ENCODE results near the gene REG1A.

REG1A gene

DNA sequence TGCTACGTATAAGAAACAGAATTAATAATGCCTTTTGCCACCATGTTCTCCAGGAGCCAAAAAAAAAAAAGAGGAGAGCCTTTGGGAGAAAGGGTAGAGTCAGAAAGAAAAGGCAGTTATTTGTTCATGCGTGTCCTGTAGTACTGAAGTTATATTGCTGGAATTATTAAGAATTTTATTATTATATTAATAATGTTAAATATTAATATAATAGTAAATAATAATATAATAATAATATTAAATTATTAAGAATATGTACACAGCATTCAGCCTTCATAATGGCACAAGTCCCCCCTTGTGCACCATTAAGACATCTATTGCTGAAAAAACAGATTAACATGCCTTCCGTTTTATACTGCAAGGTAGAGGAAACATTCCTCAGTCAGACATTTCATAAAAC, 8.1 kb downstream of the REG1A start:
- no peak for DNase-seq

DNA sequence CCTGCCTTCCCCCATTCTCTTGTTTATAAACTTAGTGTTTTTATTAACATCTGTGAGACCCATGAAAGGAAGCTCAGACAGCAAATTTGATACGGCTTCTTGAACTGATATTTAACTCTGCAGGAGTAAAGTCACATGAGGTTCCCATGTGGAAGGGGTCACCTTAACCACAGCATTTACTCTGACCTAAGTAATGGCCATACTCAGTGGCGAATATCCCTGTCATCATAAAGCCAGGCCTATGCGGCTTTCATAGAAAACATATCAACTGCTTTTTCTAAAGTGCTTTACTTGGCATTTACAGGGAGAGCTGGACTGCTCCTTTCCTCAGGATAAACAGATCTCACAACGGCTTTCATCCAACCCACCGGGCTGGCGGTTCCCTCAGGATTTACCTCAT, 9.0 kb downstream of the REG1A start:
- DNase-seq = no peak

DNA sequence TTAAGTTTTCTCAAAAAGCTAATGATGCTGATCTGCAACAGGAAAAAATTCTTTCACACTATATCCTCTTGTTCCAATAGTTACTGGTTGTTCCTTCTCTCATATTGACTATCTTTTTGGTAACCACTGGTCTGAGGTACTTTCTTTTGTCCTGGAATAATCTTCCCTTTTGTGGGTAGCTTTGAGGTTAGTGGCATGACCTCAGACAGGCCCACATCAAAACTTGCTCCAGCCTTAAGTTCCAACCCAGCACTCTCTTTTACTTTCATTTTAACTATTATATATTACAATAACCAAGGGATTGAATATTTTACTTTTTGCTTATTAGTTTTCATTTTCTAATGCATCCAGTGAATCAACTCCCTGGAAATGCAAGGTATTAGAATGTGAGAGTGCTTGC, 9.5 kb downstream of the REG1A start:
- no peak for DNase-seq

DNA sequence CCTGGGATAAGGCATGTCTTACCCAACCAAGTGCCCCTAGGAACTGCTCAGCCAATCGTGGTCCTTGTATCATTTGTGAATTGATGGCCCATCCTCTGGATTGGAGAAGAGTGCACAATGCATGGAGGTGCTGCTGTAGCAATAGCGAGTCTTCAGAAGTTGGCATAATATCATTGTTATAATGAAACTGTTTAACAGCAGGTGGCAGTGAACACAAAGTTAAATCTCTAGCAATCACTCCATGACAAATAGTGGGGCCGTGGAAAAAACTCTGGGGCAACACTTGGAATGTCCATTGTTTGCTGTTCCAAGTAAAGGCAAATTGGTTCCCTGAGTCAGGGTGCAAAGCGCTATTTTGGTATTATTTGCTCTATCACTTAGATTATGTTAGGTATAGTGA, 11.4 kb downstream of the REG1A start:
- DNase-seq = no peak

DNA sequence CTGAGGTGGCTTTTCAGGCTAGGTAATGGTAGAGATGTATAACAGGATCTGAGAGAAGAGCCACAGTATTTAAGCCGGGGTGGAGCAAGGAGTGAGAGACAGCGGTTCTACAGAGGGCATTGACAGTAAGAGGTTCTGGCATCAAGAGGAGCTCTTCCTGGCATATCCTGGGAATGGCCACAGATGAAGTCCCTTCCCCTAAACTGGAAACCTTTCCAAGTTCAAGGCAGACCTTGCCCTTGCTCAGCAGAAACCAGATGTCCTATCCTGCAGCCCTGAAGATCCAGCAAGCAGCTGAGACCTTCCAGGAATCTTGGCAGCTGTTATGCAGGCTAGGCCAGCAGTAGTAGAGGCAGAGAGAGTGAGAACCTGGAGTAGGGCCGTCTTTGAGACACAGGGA, 18.1 kb downstream of the REG1A start:
- DNase-seq = no peak

DNA sequence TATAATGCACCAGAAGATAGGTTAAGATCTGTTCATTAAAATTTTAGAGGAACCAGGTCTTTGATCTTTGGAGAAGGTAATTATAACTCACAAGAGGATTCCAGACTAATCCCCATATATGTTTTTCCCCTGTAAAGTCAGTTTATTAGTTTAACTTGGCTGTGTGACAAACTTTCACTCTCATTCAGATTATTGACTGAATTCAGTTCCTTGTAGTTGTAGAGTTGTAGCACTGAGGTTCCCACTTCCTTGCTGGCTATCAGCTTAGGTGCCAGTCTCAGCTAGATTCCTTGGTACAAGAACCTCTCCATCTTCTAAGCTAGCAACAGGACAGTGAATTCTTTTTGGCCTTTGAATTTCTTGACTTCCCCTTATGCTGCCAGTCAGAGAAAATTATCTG, 19.1 kb downstream of the REG1A start:
- DNase-seq = no peak

DNA sequence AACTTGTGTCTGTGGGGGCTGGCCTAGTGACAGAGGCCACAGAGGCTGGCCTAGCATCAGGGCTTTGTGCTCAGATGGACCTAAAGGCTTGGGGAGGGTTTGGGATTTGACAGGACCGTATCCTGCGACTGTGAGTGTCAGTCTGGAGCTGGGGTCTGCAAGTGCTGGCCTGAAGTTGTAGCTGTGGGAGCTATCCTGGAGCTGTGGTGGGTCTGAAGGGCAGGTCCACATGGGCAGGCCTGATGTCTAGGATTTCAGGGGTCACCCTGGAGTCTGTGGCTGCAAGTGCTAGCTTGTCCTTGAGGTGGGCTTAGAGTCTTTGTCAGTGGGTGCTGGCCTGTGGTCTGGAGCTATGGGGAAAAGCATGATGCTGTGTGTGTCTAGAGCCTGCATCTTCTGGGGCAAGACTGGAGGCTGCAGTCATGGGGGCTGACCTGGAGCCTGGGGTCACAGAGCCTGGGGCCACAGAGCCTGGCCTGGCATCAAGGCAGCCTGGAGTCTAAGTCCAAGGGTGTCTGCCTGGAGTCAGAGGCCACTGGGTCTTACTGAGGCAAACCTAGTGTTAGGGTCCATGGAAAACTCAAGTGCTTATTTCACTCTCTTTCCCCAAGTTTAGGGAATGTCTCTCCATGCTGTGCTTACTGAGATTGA, 35.7 kb downstream of the REG1A start:
- DNase-seq = no peak

DNA sequence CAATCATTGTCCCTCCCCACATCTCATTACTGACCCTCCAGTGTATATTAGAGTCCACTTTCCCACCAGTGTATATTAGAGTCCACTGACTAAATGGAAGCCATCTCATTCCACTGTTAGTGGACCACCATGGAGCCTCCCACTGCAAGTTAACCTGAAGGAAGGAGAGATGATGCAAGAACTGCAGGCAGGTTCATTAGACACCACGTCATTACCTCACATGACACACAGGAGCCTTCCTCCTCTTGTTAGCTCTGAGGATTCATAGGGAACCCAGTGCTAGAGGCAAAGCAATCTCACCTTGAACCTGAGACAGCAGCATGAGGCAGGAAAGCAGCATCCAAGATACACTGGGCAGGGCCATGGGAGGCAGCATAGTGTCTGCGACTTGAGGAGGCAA, 38.7 kb downstream of the REG1A start:
- no peak for DNase-seq

DNA sequence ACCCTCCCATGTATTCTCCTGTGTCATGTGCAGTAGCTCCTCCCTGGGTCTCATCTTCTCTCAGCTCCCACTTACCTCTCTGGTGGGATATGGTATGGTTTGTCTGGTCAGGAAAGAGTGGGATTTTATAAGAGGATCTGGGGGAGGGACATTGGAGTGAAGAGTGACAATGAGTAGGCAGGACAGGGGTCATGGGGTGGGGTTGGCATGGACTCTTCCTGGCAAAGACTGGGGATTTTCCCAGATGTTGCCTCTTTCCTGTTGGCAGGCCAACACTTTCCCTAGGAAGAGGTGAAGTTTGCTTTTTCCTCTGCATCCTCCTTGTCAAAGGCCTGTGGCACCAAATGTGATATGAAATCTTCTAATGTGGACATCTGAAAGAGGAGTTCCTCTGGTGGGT, 39.4 kb downstream of the REG1A start, which contains the start of gene REG3A:
Gene REG3A (minus strand): TSS at position 101 of the 400 bp plus-strand sequence. CDS start 348 bp downstream, outside the sequence.
- no peak for DNase-seq

DNA sequence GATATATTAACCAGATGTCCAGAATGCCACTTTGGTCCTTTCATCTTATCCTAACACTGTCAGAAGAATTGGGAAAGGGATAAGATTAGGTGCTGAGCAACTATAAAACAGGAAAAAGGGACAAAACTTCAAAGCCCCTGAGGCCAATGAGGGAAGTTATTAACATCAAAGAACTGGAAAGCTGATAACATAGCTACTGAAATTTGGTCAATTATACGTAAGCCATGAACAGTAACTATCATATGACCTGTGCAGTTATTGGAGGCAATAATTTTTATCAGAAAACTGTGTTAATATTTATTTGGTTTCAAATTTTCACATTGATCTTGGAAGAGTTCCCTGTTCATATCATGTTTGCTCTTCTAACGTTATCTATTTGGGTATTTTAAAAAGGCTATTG, 41.8 kb downstream of the REG1A start:
- DNase-seq = no peak

DNA sequence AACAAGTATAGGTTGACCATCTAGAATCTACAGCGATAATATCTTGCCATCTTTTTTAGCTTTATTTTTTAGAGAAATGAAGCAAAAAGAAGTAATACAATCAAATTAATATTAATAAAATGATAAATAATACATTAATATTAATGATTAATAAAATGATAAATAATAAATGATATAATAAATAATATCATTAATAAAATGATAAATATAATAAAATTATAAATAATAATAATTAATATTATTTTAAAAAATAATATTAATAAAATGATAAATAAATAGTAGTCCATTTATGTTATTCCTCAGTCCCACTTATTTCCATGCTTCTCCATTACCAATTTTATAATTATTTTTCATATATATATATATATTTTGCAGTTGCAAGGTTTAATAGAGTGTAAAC, 42.5 kb downstream of the REG1A start:
- no peak for DNase-seq

DNA sequence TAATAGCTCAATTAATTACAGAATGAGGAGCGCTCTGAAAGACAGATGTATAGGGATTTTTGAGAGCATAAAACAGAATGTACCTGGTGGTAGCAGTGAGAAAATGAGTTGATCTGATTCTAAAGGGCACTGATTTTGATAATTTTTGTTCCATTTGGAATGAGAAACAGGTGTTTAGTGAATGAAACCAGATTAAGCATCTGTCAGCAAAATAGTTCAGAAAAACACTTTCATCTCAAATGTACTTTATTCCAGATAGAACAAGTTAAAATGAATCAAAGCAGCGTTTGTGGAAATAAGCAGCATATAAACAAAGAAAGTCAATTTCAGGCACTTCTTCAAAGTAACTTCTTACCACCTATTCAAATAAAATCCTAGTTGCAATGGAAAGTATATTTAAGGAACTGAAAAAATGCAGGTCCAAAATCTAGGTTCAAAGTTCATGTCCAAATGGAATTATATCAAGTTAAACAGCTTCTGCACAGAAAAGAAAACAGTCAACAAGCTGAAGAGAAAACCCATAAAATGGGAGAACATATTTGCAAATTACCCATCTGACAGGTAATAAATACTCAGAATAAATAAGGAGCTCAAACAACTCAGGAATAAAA, 51.2 kb downstream of the REG1A start:
- DNase-seq = no peak
